Measurements from ENCODE around the gene KRT25. TPM values are rescaled to one million over a fixed set of nuclear protein-coding genes. Genes with fewer than 3 reads are reported as not detected.
A peak's percentile ranks its signal among the peaks of the same experiment; 100 is the strongest.

The KRT25 gene
- total RNA-seq, 1 experiment from 2014 or later: not detected

GRCh38 chr17:40726919-40727318, 28.2 kb downstream of the KRT25 start:
- BruUV-seq (replicated peaks): no TSS peak
- Histone ChIP-seq H3K36me3 (ENCODE audit: control insufficient read depth in 1 of 2, insufficient read depth in 2 of 2, low read length in 2 of 2) (no peaks in the 10 kb centered on the region), H3K79me2 (ENCODE audit: insufficient read depth, low read length) (no peaks in the 10 kb centered on the region), H3K27ac (ENCODE audit: low read depth, low read length) (no peak overlapping the region), H3K4me2 (ENCODE audit: low read length) (no peak overlapping the region), H3K27me3 (ENCODE audit: insufficient read depth, low read length) (no peaks in the 10 kb centered on the region), H3K4me3 (replicated peaks in 1 of 2; ENCODE audit: low read depth in 1 of 2, low read length in 2 of 2) (no peak overlapping the region), H4K20me1 (ENCODE audit: insufficient read depth) (no peaks in the 10 kb centered on the region), H2AFZ (ENCODE audit: low read depth, low read length, poor library complexity, severe bottlenecking) (peak overlapping the region; percentile 4), H3K9me2 (ENCODE audit: insufficient read depth) (no peaks in the 10 kb centered on the region), H3K4me1 (ENCODE audit: control insufficient read depth in 1 of 2, insufficient read depth in 2 of 2, low read length in 2 of 2) (no peaks in the 10 kb centered on the region), H3K9me3 (ENCODE audit: control insufficient read depth in 1 of 2, insufficient read depth in 1 of 2, low read depth in 1 of 2, low read length in 2 of 2) (no peaks in the 10 kb centered on the region), H3K9ac (ENCODE audit: low read length) (no peak overlapping the region)
- TF ChIP-seq SP1 (IDR thresholded peaks at IDR 0.05; ENCODE audit: low read depth) (no peak), RAD21 (IDR thresholded peaks at IDR 0.05; ENCODE audit: low read depth) (peak; percentile 48), CTCF (IDR thresholded peaks at IDR 0.05 in 2 of 3, conservative IDR thresholded peaks at IDR 0.05 in 1 of 3; ENCODE audit: borderline replicate concordance in 1 of 3, insufficient read depth in 1 of 3, low read depth in 2 of 3, low read length in 2 of 3) (peak; percentile 20 to 43 (median 41); a peak in 5 of 6 replicates)
- intact Hi-C loops (cut with micrococcal nuclease): loop anchor here (2.0 kb wide), 1 partner anchor 106 kb away; no protein-coding TSS in a partner anchor
- RAD21 ChIA-PET (ENCODE audit: low non-redundant PET in 1 of 2, low total read pairs in 2 of 2, uncharacterized antibody in 2 of 2, unreplicated experiment in 2 of 2): no interaction called here
- peak; percentile 16 for DNase-seq (ENCODE audit: low read depth, low spot score)
- peak; percentile 65 for ATAC-seq
- POLR2A ChIA-PET: no interaction called here
- CTCF ChIA-PET: interaction anchor here (1.0 kb wide), 1 partner anchor 10 kb away, joined by 3 read pairs; no protein-coding TSS in a partner anchor

GRCh38 chr17:40724656-40725055, 30.5 kb downstream of the KRT25 start:
- Histone ChIP-seq H3K4me3 (replicated peaks in 1 of 2; ENCODE audit: low read depth in 1 of 2, low read length in 2 of 2) (no peak overlapping the region), H3K27ac (ENCODE audit: low read depth, low read length) (no peak overlapping the region), H3K4me1 (ENCODE audit: control insufficient read depth in 1 of 2, insufficient read depth in 2 of 2, low read length in 2 of 2) (no peaks in the 10 kb centered on the region), H3K79me2 (ENCODE audit: insufficient read depth, low read length) (no peaks in the 10 kb centered on the region), H3K4me2 (ENCODE audit: low read length) (no peak overlapping the region), H4K20me1 (ENCODE audit: insufficient read depth) (no peaks in the 10 kb centered on the region), H2AFZ (ENCODE audit: low read depth, low read length, poor library complexity, severe bottlenecking) (no peak overlapping the region), H3K27me3 (ENCODE audit: insufficient read depth, low read length) (no peaks in the 10 kb centered on the region), H3K9ac (ENCODE audit: low read length) (no peak overlapping the region), H3K9me2 (ENCODE audit: insufficient read depth) (no peaks in the 10 kb centered on the region), H3K36me3 (ENCODE audit: control insufficient read depth in 1 of 2, insufficient read depth in 2 of 2, low read length in 2 of 2) (no peaks in the 10 kb centered on the region), H3K9me3 (ENCODE audit: control insufficient read depth in 1 of 2, insufficient read depth in 1 of 2, low read depth in 1 of 2, low read length in 2 of 2) (no peaks in the 10 kb centered on the region)
- CTCF ChIA-PET: no interaction called here
- intact Hi-C loops (cut with micrococcal nuclease): no loop called here
- BruUV-seq (replicated peaks): no TSS peak
- POLR2A ChIA-PET: no interaction called here
- no peak for DNase-seq (ENCODE audit: low read depth, low spot score)
- ATAC-seq: no peak
- RAD21 ChIA-PET (ENCODE audit: low non-redundant PET in 1 of 2, low total read pairs in 2 of 2, uncharacterized antibody in 2 of 2, unreplicated experiment in 2 of 2): no interaction called here
- no peak for TF ChIP-seq CTCF (IDR thresholded peaks at IDR 0.05 in 2 of 3, conservative IDR thresholded peaks at IDR 0.05 in 1 of 3; ENCODE audit: borderline replicate concordance in 1 of 3, insufficient read depth in 1 of 3, low read depth in 2 of 3, low read length in 2 of 3)
- no peak for TF ChIP-seq TCF7L2 (IDR thresholded peaks at IDR 0.05; ENCODE audit: borderline replicate concordance, extremely low read depth, insufficient read depth, insufficient read length)
- TF ChIP-seq JUND (IDR thresholded peaks at IDR 0.05): no peak
- TF ChIP-seq SP1 (IDR thresholded peaks at IDR 0.05; ENCODE audit: low read depth): no peak
- TF ChIP-seq POLR2A (IDR thresholded peaks at IDR 0.05; ENCODE audit: borderline replicate concordance, extremely low read depth, insufficient read depth, insufficient read length): no peak
- TF ChIP-seq ZBTB33 (IDR thresholded peaks at IDR 0.05; ENCODE audit: extremely low read depth, insufficient replicate concordance, low read length): no peak
- TF ChIP-seq REST (IDR thresholded peaks at IDR 0.05; ENCODE audit: low read depth): no peak

All from HCT116 (cell line).